A673 (cell line): ENCODE results near the gene LRRC4C. TPM values are rescaled to one million over a fixed set of nuclear protein-coding genes. Genes with fewer than 3 reads are reported as not detected.

Experiments used
- BruUV-seq: library from RNA; stranded (reverse); fragments of 400-500 nt; replicated peaks from 2 replicates; lab custom pipeline; 2021; lab: Mats Ljungman, UMichigan
- CTCF ChIA-PET: fragments of 300-600 bp; sonication (Branson Sonifier 250); formaldehyde crosslinking; loops from one replicate; lab custom pipeline; 2022; ENCODE audit warnings: antibody characterized with exemption; lab: Charles Lee
- POLR2A ChIA-PET: fragments of 300-600 bp; sonication (Branson Sonifier 250); formaldehyde crosslinking; loops from one replicate; lab custom pipeline; 2022; ENCODE audit warnings: antibody characterized with exemption; ENCODE audit not compliant: low non-redundant PET; lab: Charles Lee
- DNase-seq: peaks from one replicate; pipeline ENCODE4 v3.0.0-alpha.2; 2015; ENCODE audit warnings: low spot score
- H3K27ac ChIP-seq: fragments of 200-600 bp; sonication (generic); 2 replicates; pipeline ENCODE4 v1.5.1; 2016; ENCODE audit warnings: mixed run types, low read depth, mild to moderate bottlenecking, mixed read lengths, antibody characterized with exemption, low read length; ENCODE audit not compliant: poor library complexity, severe bottlenecking
- H3K27me3 ChIP-seq: fragments of 200-600 bp; sonication (generic); replicated peaks from 2 replicates; pipeline ENCODE4 v1.6.1; 2017; ENCODE audit warnings: mixed run types, low read depth, mild to moderate bottlenecking, mixed read lengths, antibody characterized with exemption, low read length; ENCODE audit not compliant: insufficient read depth, poor library complexity
- H3K36me3 ChIP-seq: fragments of 200-600 bp; sonication (generic); 2 replicates; pipeline ENCODE4 v1.6.1; 2016; ENCODE audit warnings: mixed run types, mild to moderate bottlenecking, mixed read lengths, antibody characterized with exemption, low read length; ENCODE audit not compliant: insufficient read depth, poor library complexity, severe bottlenecking
- H3K4me1 ChIP-seq: fragments of 200-600 bp; sonication (generic); 2 replicates; pipeline ENCODE4 v1.6.1; 2017; ENCODE audit warnings: mixed run types, mild to moderate bottlenecking, mixed read lengths, antibody characterized with exemption, low read length; ENCODE audit not compliant: insufficient read depth, poor library complexity, severe bottlenecking
- H3K4me3 ChIP-seq: fragments of 200-600 bp; sonication (generic); 2 replicates; pipeline ENCODE4 v1.5.1; 2016; ENCODE audit warnings: low read depth, mixed run types, mild to moderate bottlenecking, mixed read lengths, low read length; ENCODE audit not compliant: poor library complexity, severe bottlenecking
- H3K9me3 ChIP-seq: fragments of 200-600 bp; sonication (generic); 2 replicates; pipeline ENCODE4 v1.6.1; 2016; ENCODE audit warnings: mixed run types, low read depth, mild to moderate bottlenecking, mixed read lengths, antibody characterized with exemption, low read length; ENCODE audit not compliant: poor library complexity, severe bottlenecking
- EZH2 ChIP-seq: fragments of 200-600 bp; sonication (generic); IDR thresholded peaks from 2 replicates; pipeline ENCODE4 v1.6.1; 2017; ENCODE audit warnings: borderline replicate concordance, low read depth, mild to moderate bottlenecking, mixed read lengths, antibody characterized with exemption, low read length; ENCODE audit not compliant: poor library complexity, severe bottlenecking
- intact Hi-C: fragments of 100-400 bp; cut with micrococcal nuclease; formaldehyde crosslinking; loops from one replicate; pipeline ENCODE4 v1.10.0; 2022; ENCODE audit not compliant: unreplicated experiment
- total RNA-seq: library from RNA; stranded (reverse); gene quantifications from 2 replicates; pipeline ENCODE4 v1.2.3, GENCODE V29; 2021
- TF ChIP-seq, protein P1 (sequence below): fragments of 300-800, 200-600 bp; sonication (generic); conservative IDR thresholded peaks from 2 replicates; pipeline ENCODE4 v1.5.1; 2017; ENCODE audit warnings: low read depth, mild to moderate bottlenecking, antibody characterized with exemption, low read length, moderate library complexity, mixed read lengths

The LRRC4C gene
- total RNA-seq, 1 experiment from 2014 or later, result 38.3 TPM

DNA sequence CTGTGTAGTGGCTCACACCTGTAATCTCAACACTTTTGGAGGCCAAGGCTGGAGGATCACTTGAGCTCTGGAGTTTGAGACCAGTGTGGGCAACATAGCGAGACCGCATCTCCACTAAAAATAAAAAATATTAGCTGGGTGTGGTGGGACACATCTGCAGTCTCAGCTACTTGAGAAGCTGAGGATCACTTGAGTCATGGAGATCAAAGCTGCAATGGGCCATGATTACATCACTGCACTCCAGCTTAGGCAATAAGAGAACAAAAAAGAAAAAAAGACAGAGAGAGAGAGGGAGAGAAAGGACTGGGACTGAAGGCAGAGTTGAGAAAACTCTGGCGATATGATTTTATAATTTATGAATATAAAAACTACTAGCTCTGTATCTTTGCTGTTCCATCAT is 473.1 kb downstream of the LRRC4C start:
- ChIA-PET CTCF (no interaction called here), POLR2A (no interaction called here)
- DNase-seq, result no peak
- Histone ChIP-seq H3K4me1 (no peaks in the 10 kb centered on the region), H3K27me3 (no peaks in the 10 kb centered on the region), H3K9me3 (no peaks in the 10 kb centered on the region), H3K36me3 (no peaks in the 10 kb centered on the region), H3K27ac (no peak overlapping the region), H3K4me3 (no peak overlapping the region)
- no peak for TF ChIP-seq EZH2
- TF ChIP-seq, protein P1, sequence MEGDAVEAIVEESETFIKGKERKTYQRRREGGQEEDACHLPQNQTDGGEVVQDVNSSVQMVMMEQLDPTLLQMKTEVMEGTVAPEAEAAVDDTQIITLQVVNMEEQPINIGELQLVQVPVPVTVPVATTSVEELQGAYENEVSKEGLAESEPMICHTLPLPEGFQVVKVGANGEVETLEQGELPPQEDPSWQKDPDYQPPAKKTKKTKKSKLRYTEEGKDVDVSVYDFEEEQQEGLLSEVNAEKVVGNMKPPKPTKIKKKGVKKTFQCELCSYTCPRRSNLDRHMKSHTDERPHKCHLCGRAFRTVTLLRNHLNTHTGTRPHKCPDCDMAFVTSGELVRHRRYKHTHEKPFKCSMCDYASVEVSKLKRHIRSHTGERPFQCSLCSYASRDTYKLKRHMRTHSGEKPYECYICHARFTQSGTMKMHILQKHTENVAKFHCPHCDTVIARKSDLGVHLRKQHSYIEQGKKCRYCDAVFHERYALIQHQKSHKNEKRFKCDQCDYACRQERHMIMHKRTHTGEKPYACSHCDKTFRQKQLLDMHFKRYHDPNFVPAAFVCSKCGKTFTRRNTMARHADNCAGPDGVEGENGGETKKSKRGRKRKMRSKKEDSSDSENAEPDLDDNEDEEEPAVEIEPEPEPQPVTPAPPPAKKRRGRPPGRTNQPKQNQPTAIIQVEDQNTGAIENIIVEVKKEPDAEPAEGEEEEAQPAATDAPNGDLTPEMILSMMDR, result no peak
- intact Hi-C loops, result no loop called here
- no TSS peak for BruUV-seq

DNA sequence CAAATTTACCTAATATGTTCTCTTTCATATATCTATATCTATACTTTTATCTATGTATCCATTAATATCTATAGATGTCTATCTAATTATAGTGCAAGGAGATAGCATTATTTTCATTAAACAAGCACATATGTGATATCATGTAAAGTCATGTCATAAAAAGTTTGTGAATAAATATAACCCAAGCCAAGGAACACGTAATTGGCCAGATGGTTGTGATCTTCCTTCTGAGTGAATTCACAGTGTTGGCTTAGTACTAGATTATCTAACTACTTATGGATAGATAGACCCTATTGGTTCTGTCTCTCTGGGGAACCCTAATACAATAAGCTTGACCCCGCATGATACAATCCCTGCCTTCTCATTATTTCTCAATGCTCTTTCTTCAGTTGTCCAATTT is 484.4 kb downstream of the LRRC4C start:
- POLR2A ChIA-PET, result no interaction called here
- no peaks in the 10 kb centered on the region for H3K36me3 ChIP-seq
- H3K27ac ChIP-seq, result no peak overlapping the region
- CTCF ChIA-PET, result no interaction called here
- DNase-seq, result no peak
- no TSS peak for BruUV-seq
- no peak overlapping the region for H3K4me3 ChIP-seq
- H3K9me3 ChIP-seq, result peaks cover 22% of the 10 kb centered on the region
- TF ChIP-seq EZH2, result no peak
- TF ChIP-seq, protein P1, result no peak
- intact Hi-C loops, result no loop called here
- H3K4me1 ChIP-seq, result no peaks in the 10 kb centered on the region
- H3K27me3 ChIP-seq, result no peaks in the 10 kb centered on the region

DNA sequence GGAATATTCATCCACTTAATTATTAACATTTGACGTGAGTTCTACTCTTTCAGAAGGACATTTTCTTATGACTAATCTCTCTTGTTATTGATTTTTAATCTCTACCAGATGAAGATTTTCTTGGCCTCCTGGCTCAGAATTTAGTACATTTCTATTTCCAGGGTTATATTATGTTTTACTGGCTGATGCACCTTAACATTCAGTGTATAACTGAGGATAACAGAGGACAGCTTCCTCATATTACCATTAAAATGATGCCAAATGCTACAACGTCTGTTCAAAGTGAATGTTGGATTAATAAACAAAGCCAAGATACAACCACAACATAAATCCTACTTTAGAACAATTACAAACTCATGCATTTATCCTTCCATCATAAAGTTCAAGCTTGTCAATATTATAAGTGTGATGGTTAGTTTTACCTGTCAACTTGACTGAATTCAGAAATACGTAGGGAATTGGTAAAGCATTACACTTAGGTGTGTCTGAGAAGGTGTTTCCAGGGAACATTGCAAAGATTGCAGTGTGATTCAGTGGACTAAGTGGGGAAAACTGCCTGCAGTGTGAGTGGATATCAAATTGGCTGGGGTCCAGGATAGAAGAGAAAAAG is 485.2 kb downstream of the LRRC4C start:
- Histone ChIP-seq H3K36me3 (no peaks in the 10 kb centered on the region), H3K9me3 (peaks cover 21% of the 10 kb centered on the region), H3K4me1 (no peaks in the 10 kb centered on the region), H3K27ac (no peak overlapping the region), H3K27me3 (no peaks in the 10 kb centered on the region), H3K4me3 (no peak overlapping the region)
- TF ChIP-seq EZH2, result no peak
- TF ChIP-seq, protein P1, result no peak
- DNase-seq, result no peak
- ChIA-PET POLR2A (no interaction called here), CTCF (no interaction called here)
- no TSS peak for BruUV-seq
- intact Hi-C loops, result no loop called here
